ENCODE data around the gene SLC9A6.
"Not testable (repeated sequence)": the region's sequence is repeated elsewhere in the genome, so short reads cannot be mapped to it uniquely, and the experiment has no call there.

Gene SLC9A6

DNA sequence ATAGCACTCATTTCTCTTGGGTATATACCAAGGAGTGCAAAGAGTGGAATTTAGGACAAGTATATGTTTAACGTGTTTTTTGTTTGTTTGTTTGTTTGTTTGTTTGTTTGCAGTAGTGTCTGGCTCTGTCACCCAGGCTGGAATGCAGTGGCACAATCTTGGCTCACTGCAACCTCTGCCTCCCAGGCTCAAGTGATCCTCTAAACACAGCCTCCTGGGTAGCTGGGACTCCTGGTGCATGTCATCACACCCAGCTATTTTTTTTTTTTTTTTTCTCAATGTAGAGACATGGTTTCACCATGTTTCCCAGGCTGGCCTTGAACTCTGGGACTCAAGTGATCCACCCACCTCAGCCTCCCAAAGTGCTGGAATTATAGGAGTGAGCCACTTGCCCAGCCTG, 50.4 kb downstream of the SLC9A6 start:
- H3K4me3 Mint-ChIP-seq: no peak overlapping the region
- H3K4me1 Mint-ChIP-seq (ENCODE audit: low read depth): no peaks in the 10 kb centered on the region
- intact Hi-C loops (cut with micrococcal nuclease): no loop called here

DNA sequence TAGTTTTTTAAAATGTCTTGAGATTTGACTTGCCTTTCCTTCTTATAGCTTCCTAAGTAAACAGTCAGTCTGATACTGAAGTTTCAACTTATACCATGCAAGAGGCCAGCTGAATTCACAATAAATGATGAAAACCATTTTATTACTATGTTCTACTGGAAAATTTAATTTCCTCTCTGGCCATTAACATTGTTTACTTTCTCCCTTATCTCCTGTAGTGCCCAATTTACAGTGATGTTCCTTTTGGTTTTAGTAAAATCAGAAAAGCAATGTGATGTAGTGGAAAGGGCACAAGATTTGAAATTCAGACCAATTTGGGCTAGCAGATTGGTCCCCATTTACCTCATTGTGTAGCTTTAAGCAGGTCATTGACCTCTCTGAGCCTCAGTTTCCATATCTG, 54.2 kb downstream of the SLC9A6 start:
- H3K36me3 Mint-ChIP-seq (ENCODE audit: low read depth): peaks cover 63% of the 10 kb centered on the region
- H3K27me3 Mint-ChIP-seq: no peaks in the 10 kb centered on the region
- no peak overlapping the region for H3K4me3 Mint-ChIP-seq
- H3K9me3 Mint-ChIP-seq: no peaks in the 10 kb centered on the region
- H3K27ac Mint-ChIP-seq: no peak overlapping the region
- intact Hi-C loops (cut with micrococcal nuclease): no loop called here
- no peaks in the 10 kb centered on the region for H3K4me1 Mint-ChIP-seq (ENCODE audit: low read depth)

More for the DNA sequence above, 50.4 kb downstream of the SLC9A6 start:
- Mint-ChIP-seq H3K27ac (no peak overlapping the region), H3K36me3 (ENCODE audit: low read depth) (peaks cover 61% of the 10 kb centered on the region), H3K9me3 (no peaks in the 10 kb centered on the region), H3K27me3 (no peaks in the 10 kb centered on the region)

DNA sequence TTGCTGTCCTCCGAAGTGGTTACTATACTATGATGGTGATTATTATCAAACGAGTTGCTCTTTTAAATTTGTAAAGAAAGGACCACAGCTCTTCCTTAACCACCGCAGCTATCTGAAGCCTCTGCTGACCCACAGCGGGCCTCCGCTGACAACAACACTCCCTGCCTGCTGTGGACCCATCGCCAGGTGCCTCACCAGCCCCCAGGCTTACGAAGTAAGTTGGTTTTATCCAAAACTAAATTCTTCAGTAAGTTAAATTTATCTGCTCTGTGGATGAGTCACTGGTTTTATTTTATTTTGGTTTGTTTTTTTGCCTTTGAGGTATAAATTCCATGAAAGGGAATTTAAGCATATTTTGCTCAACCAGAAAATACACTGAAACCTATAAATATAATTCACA, 54.7 kb downstream of the SLC9A6 start:
- Mint-ChIP-seq H3K27me3 (no peaks in the 10 kb centered on the region), H3K4me3 (no peak overlapping the region), H3K9me3 (no peaks in the 10 kb centered on the region), H3K4me1 (ENCODE audit: low read depth) (no peaks in the 10 kb centered on the region), H3K27ac (no peak overlapping the region), H3K36me3 (ENCODE audit: low read depth) (peaks cover 67% of the 10 kb centered on the region)
- intact Hi-C loops (cut with micrococcal nuclease): no loop called here

DNA sequence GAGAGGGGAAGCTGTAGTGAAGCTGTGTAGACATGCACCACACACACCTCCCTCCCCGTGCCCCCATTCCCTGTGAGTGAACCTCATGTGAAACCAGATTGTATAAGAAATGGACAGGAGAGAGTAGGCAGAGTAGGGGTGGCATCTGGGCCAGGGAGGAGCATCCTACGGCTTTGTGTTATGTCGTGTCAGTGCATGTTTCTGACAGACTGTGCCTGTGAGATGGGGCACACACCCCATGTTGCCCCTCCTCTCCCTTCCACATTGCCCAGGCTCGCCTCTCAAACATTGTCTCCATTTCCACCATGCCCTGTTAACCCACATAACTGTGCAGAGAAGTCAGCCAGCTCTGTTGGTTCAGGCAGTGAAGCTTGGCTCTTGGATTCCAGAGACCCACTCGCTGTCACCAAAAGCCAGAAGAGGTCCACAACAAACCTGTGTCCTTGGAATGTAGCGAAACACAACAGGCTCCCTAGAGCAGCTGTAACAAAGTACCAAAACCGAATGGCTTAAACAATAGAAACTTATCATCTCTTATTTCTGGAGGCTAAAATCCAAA, 56.1 kb downstream of the SLC9A6 start:
- Mint-ChIP-seq H3K9me3 (no peaks in the 10 kb centered on the region), H3K27ac (no peak overlapping the region), H3K4me1 (ENCODE audit: low read depth) (no peaks in the 10 kb centered on the region), H3K36me3 (ENCODE audit: low read depth) (peaks cover 67% of the 10 kb centered on the region), H3K4me3 (no peak overlapping the region), H3K27me3 (no peaks in the 10 kb centered on the region)
- intact Hi-C loops (cut with micrococcal nuclease): no loop called here

DNA sequence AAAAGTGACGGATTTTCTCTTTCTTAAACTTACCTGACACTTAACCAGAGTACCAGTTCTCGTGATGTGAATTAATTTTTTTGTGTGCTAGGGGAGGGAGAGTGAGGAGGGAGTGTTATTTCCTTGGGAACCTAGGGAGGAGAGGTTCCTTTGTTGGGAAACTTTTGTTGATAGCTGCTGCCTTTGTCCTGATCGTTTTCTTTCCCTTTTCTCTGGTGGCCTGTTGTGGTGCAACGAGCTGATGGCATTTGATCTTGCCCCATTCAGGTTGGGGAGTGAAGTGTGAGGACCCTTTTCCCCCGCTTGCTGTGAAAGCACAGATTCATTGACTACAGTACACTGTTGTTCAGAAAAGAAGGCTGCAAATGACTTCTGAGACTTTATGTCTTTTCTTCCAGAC, 59.8 kb downstream of the SLC9A6 start:
- no peak overlapping the region for H3K27ac Mint-ChIP-seq
- H3K36me3 Mint-ChIP-seq (ENCODE audit: low read depth): peaks cover 50% of the 10 kb centered on the region
- intact Hi-C loops (cut with micrococcal nuclease): no loop called here
- no peaks in the 10 kb centered on the region for H3K9me3 Mint-ChIP-seq
- H3K27me3 Mint-ChIP-seq: no peaks in the 10 kb centered on the region
- no peak overlapping the region for H3K4me3 Mint-ChIP-seq
- no peaks in the 10 kb centered on the region for H3K4me1 Mint-ChIP-seq (ENCODE audit: low read depth)

DNA sequence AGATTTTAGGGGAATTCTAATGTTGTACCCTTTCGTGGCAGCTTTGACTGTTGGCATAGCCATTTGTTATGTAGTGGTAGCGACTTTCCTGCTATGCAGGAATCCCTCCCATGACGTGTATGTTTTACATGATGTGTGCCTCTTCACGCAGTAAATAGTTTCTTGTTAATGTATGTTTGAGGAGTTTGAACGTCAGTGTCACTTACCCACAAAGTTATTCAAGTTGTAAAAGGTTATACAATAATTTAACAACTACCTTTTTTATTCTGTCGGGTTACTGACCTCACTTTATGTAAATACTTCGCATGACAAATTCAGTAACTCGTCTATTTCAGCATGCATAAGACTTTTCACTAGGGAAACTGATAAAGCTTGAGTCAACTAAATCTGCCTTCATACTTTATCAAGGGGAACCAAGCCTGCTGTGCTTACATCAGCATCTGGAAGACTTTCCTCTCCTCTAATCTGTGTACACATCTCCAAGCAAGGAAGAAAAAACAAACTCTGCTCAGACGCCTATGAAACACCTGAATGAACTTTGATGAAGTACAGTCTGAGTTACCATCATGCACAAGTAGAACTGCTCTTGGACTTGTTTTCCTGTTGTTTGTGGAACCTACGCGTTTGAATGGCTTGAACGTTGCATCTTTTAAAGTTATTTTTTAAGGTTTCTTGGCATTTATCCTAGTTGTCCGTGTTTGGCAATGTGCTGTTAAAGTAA, 61.2 kb downstream of the SLC9A6 start:
- intact Hi-C loops (cut with micrococcal nuclease): no loop called here
- no peak overlapping the region for H3K4me3 Mint-ChIP-seq
- H3K4me1 Mint-ChIP-seq (ENCODE audit: low read depth): no peaks in the 10 kb centered on the region
- H3K9me3 Mint-ChIP-seq: no peaks in the 10 kb centered on the region
- H3K27ac Mint-ChIP-seq: no peak overlapping the region
- no peaks in the 10 kb centered on the region for H3K27me3 Mint-ChIP-seq
- peaks cover 35% of the 10 kb centered on the region for H3K36me3 Mint-ChIP-seq (ENCODE audit: low read depth)

DNA sequence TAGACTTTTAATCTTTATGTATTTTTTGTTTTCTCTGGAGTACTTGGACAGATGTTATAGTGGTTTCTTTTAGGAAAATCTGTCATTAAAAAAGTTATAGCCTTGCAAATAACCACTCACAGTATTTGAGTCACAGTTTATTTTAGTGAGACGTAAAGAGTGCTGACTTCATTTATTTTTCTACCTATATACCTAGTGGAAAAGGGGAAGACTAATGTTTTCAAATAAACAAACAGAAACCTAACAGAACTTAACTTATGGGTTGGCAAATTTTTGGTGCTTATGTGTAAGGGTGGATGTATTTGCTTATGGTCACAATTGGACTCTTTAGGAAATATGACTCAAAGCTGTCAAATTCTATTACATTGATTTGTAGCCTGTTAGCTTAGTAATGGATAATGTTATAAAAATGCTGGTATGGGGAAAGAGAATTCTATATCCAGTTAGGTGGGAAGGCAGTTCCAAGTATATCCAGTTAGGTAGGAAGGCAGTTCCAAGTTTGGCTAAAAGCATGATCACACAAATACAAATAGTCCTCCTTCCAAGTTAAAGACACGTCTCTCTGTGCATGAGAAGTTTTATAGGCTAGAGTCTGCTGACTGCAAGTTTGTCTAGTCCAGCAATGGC, 61.9 kb downstream of the SLC9A6 start:
- no peaks in the 10 kb centered on the region for H3K27me3 Mint-ChIP-seq
- H3K9me3 Mint-ChIP-seq: no peaks in the 10 kb centered on the region
- no peaks in the 10 kb centered on the region for H3K4me1 Mint-ChIP-seq (ENCODE audit: low read depth)
- H3K36me3 Mint-ChIP-seq (ENCODE audit: low read depth): peaks cover 29% of the 10 kb centered on the region
- intact Hi-C loops (cut with micrococcal nuclease): no loop called here
- no peak overlapping the region for H3K4me3 Mint-ChIP-seq
- no peak overlapping the region for H3K27ac Mint-ChIP-seq

DNA sequence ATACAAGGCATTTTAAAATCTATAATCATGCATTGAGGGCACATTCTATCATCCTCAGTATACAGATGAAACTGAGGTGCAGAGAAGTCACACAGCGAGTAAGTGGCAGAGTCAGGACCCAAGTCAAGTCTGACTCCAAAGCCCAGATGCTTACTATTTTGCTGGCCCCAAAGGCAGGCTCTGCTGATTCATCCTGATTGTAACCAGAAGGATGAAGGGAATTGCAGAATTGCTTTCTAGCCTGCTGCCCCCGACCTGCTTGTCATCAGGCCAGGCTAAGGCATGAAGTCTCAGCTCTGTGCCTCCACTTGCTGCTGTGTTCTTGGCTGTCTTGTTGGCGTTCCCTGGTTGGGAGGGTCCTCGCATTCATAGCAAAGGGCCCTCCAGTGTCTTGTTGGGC, 62.7 kb downstream of the SLC9A6 start:
- Mint-ChIP-seq H3K4me3 (no peak overlapping the region), H3K9me3 (no peaks in the 10 kb centered on the region), H3K27ac (no peak overlapping the region), H3K36me3 (ENCODE audit: low read depth) (peaks cover 26% of the 10 kb centered on the region), H3K27me3 (no peaks in the 10 kb centered on the region), H3K4me1 (ENCODE audit: low read depth) (no peaks in the 10 kb centered on the region)
- intact Hi-C loops (cut with micrococcal nuclease): no loop called here

DNA sequence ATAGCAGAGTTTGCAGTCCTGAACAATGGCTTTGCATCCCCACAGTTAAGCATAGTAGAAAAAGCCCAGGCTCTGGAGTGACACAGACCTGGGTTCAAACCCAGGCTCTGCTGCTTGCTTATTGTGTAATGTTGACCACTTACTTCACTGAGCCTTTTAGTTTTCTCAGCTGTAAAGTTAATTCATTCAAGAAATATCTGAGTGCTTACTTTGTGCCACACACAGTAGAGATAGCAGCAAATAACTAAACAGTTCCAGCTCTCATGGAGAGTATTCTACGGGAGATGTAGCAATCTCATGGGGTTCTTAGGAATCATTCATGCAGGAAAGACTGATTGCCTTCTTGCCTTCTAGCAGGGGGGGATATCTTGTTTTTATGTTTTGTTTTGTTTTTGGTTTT, 63.2 kb downstream of the SLC9A6 start:
- Mint-ChIP-seq H3K9me3 (no peaks in the 10 kb centered on the region), H3K4me3 (no peak overlapping the region)

DNA sequence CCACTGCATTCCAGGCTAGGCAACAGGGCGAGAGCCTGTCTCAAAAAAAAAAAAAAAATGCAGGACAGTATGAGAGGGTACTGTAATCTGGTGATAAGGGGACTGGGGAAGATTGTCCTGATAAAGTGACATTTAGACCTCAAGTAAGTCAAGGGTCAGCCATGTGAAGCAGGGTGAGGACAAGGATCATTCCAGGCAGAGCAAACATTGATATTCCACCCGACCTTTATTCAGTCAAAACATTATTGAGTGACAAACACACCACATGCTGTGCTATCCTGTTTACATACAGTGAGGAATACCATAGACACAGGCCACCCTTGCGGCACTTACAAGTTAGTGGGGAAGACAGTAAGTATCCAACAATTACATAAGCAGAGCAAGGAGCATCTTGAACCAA, 64.4 kb downstream of the SLC9A6 start:
- no peaks in the 10 kb centered on the region for H3K27me3 Mint-ChIP-seq
- H3K9me3 Mint-ChIP-seq: no peaks in the 10 kb centered on the region
- peaks cover 11% of the 10 kb centered on the region for H3K36me3 Mint-ChIP-seq (ENCODE audit: low read depth)
- no peak overlapping the region for H3K4me3 Mint-ChIP-seq
- no peak overlapping the region for H3K27ac Mint-ChIP-seq
- no peaks in the 10 kb centered on the region for H3K4me1 Mint-ChIP-seq (ENCODE audit: low read depth)
- intact Hi-C loops (cut with micrococcal nuclease): no loop called here

More for the DNA sequence above, 63.2 kb downstream of the SLC9A6 start:
- Mint-ChIP-seq H3K27ac (no peak overlapping the region), H3K27me3 (no peaks in the 10 kb centered on the region), H3K36me3 (ENCODE audit: low read depth) (peaks cover 22% of the 10 kb centered on the region), H3K4me1 (ENCODE audit: low read depth) (no peaks in the 10 kb centered on the region)
- intact Hi-C loops (cut with micrococcal nuclease): no loop called here

DNA sequence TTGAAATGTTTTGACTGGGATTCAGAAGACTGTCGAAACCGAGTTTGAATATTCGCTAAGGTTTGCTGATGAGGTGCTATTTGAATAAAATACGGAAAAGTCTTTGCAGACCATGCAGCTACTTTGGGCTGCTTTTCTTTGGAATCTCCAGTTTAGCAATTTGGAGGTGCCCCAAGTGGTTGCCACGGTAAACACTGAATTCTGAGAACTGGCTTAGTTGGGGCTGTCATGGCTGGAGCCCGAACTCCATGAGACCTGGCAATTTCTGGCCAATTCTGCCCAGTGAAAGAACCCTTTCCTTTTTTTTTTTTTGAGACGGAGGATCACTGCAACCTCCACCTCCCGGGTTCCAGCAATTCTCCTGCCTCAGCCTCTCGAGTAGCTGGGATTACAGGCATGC, 65.6 kb downstream of the SLC9A6 start:
- H3K27ac Mint-ChIP-seq; H3K9me3 Mint-ChIP-seq; H3K4me3 Mint-ChIP-seq; H3K4me1 Mint-ChIP-seq (ENCODE audit: low read depth); H3K27me3 Mint-ChIP-seq; H3K36me3 Mint-ChIP-seq (ENCODE audit: low read depth); intact Hi-C loops (cut with micrococcal nuclease): not testable (repeated sequence)

DNA sequence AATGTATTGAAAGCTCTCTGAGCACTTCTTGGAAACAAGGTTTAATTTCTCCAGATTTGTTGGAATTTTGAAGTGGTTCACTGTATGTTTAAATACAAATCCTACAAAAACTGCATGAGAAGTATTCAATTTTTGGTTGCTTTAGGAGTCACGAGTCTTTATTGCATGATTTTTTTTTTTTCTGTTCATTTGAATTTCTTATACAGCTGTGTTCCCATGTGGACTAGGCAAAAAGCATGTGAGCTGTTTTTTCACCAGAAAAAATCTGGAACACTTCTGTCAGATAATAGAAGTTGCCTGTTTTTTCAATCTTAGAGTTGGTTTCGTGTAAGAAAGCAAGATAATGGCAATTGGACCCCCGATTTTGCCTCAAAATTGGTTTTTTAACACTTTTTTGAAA, 66.4 kb downstream of the SLC9A6 start:
- Mint-ChIP-seq H3K4me1 (ENCODE audit: low read depth) (no peaks in the 10 kb centered on the region), H3K36me3 (ENCODE audit: low read depth) (no peaks in the 10 kb centered on the region), H3K4me3 (no peak overlapping the region), H3K27ac (no peak overlapping the region), H3K27me3 (no peaks in the 10 kb centered on the region), H3K9me3 (no peaks in the 10 kb centered on the region)
- intact Hi-C loops (cut with micrococcal nuclease): no loop called here

DNA sequence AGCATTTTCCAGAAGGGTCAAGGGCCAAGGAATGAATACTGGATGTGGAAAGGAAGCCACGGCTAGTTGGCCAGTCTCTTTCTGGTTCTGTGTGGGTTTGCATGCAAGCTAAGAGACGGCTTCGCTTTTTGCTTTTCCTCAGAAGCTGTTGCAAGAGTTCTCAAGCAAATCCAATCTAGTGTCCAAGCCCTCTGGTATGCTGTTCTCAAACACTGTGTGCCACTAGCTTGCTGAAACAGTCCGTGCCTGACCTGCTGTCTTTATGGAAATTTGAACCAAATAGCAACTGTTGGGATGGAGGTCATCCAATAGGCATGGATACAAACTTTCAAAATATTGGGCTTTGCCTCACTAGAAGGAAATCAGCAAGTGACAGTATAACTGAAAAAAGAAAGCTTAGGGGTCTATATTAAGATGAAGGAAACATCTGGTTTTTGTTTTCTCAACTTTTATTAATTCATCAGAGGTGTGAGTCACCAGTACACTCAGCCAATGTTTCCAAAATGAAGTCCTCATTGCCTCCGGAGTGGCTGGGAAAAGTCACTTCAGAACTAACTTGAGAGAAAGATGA, 70.5 kb downstream of the SLC9A6 start:
- H3K9me3 Mint-ChIP-seq: no peaks in the 10 kb centered on the region

DNA sequence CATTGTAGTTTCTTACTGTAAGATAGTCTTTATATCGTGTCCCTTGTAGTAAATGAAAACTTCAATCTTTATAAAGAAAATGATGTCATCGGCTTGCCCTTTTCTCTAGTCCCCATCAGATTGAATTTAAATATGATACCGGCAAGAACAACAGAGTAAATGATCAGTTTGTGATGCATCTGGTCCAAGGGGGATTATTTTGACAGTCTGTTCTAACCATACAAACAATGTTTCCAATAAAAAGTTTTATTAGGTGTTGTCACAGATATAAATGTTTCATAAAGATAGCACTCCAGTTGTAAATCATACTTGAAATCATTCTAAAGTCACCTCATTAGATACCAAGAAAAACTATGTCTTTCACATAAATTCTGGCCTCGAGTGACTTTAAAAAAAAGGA, 72.3 kb downstream of the SLC9A6 start:
- Mint-ChIP-seq H3K4me3 (no peak overlapping the region), H3K36me3 (ENCODE audit: low read depth) (no peaks in the 10 kb centered on the region), H3K27me3 (no peaks in the 10 kb centered on the region), H3K9me3 (no peaks in the 10 kb centered on the region), H3K27ac (no peak overlapping the region), H3K4me1 (ENCODE audit: low read depth) (no peaks in the 10 kb centered on the region)
- intact Hi-C loops (cut with micrococcal nuclease): no loop called here

More for the DNA sequence above, 70.5 kb downstream of the SLC9A6 start:
- Mint-ChIP-seq H3K27me3 (no peaks in the 10 kb centered on the region), H3K27ac (no peak overlapping the region), H3K4me3 (no peak overlapping the region), H3K4me1 (ENCODE audit: low read depth) (no peaks in the 10 kb centered on the region), H3K36me3 (ENCODE audit: low read depth) (no peaks in the 10 kb centered on the region)
- intact Hi-C loops (cut with micrococcal nuclease): no loop called here
